HG02763 (cell line): ENCODE measurements around the gene RNF214.
"Not testable (repeated sequence)": the region's sequence is repeated elsewhere in the genome, so short reads cannot be mapped to it uniquely, and the experiment has no call there.

Source experiments
- ATAC-seq: cut with Tn5 transposase; IDR thresholded peaks from one replicate; pipeline ENCODE4 v1.9.1; 2021; ENCODE audit warnings: mild to moderate bottlenecking, moderate library complexity; ENCODE audit not compliant: unreplicated experiment

RNF214 gene

GRCh38 chr11:117197516-117198456, 34.7 kb upstream of the RNF214 start:
- ATAC-seq, result no peak

GRCh38 chr11:117198613-117199012, 33.9 kb upstream of the RNF214 start:
- no peak for ATAC-seq

GRCh38 chr11:117199053-117199915, 33.2 kb upstream of the RNF214 start, which contains the start of gene TAGLN:
Gene TAGLN (plus strand): TSS chr11:117199370. CDS start chr11:117203014, 3,644 bp downstream.
- ATAC-seq, result no peak

GRCh38 chr11:117199916-117200812, 32.3 kb upstream of the RNF214 start:
- no peak for ATAC-seq

GRCh38 chr11:117200813-117201657, 31.4 kb upstream of the RNF214 start:
- no peak for ATAC-seq

GRCh38 chr11:117201658-117202305, 30.7 kb upstream of the RNF214 start:
- ATAC-seq, result no peak

GRCh38 chr11:117202386-117203068, 29.9 kb upstream of the RNF214 start:
- no peak for ATAC-seq

- ATAC-seq, result no peak
These were observed 29.4 kb upstream of the RNF214 start for GRCh38 chr11:117203069-117203407.

- ATAC-seq, result no peak
These were observed 28.0 kb upstream of the RNF214 start for GRCh38 chr11:117204283-117205080.

- no peak for ATAC-seq
These were observed 27.2 kb upstream of the RNF214 start for GRCh38 chr11:117205211-117205818.

GRCh38 chr11:117206111-117206510, 26.4 kb upstream of the RNF214 start:
- not testable (repeated sequence) for ATAC-seq

- ATAC-seq, result not testable (repeated sequence)
These were observed 25.6 kb upstream of the RNF214 start for GRCh38 chr11:117206859-117207258.

GRCh38 chr11:117207481-117207880, 25.0 kb upstream of the RNF214 start:
- ATAC-seq, result not testable (repeated sequence)

- not testable (repeated sequence) for ATAC-seq
These were observed 23.8 kb upstream of the RNF214 start for GRCh38 chr11:117208710-117209109.

- ATAC-seq, result not testable (repeated sequence)
These were observed 22.9 kb upstream of the RNF214 start for GRCh38 chr11:117209351-117210125.

- no peak for ATAC-seq
These were observed 21.9 kb upstream of the RNF214 start for GRCh38 chr11:117210620-117211019.
